M059J (cell line): ENCODE data around the gene KIRREL3. TPM values are rescaled to one million over a fixed set of nuclear protein-coding genes. Genes with fewer than 3 reads are reported as not detected.
A peak's percentile ranks its signal among the peaks of the same experiment; 100 is the strongest.

Source experiments
- DNase-seq: peaks from one replicate; pipeline ENCODE4 v3.0.0-alpha.2; 2012; ENCODE audit warnings: low read depth
- total RNA-seq: library from RNA; depleted of rRNA; stranded (reverse); fragments of >200 nt; shearing (Covaris generic); gene quantifications from 2 replicates; pipeline ENCODE4 v1.2.3, GENCODE V29; 2014

Gene KIRREL3
- total RNA-seq, 1 experiment from 2014 or later, result 9.8 TPM

- DNase-seq, result no peak
Observed at GRCh38 chr11:126742582-126742981, 258.0 kb downstream of the KIRREL3 start.

GRCh38 chr11:126740846-126741245, 259.7 kb downstream of the KIRREL3 start:
- no peak for DNase-seq

GRCh38 chr11:126739499-126740145, 260.9 kb downstream of the KIRREL3 start:
- no peak for DNase-seq

- DNase-seq, result no peak
Observed at GRCh38 chr11:126738295-126739031, 262.1 kb downstream of the KIRREL3 start.

GRCh38 chr11:126736682-126737572, 263.6 kb downstream of the KIRREL3 start:
- DNase-seq, result no peak

- DNase-seq, result no peak
Observed at GRCh38 chr11:126734752-126735151, 265.8 kb downstream of the KIRREL3 start.

GRCh38 chr11:126733685-126734084, 266.9 kb downstream of the KIRREL3 start:
- no peak for DNase-seq

GRCh38 chr11:126732981-126733380, 267.6 kb downstream of the KIRREL3 start:
- no peak for DNase-seq

- no peak for DNase-seq
Observed at GRCh38 chr11:126731576-126732142, 268.9 kb downstream of the KIRREL3 start.

GRCh38 chr11:126727381-126727780, 273.2 kb downstream of the KIRREL3 start:
- no peak for DNase-seq

GRCh38 chr11:126725521-126725920, 275.0 kb downstream of the KIRREL3 start:
- DNase-seq, result no peak

- no peak for DNase-seq
Observed at GRCh38 chr11:126725043-126725442, 275.5 kb downstream of the KIRREL3 start.

GRCh38 chr11:126723665-126724045, 276.9 kb downstream of the KIRREL3 start:
- DNase-seq, result peak; percentile 19

- DNase-seq, result no peak
Observed at GRCh38 chr11:126722956-126723664, 277.5 kb downstream of the KIRREL3 start.

GRCh38 chr11:126722006-126722736, 278.4 kb downstream of the KIRREL3 start:
- no peak for DNase-seq

GRCh38 chr11:126720539-126721235, 279.9 kb downstream of the KIRREL3 start:
- DNase-seq, result no peak

GRCh38 chr11:126719740-126720139, 280.8 kb downstream of the KIRREL3 start:
- DNase-seq, result no peak

- peak; percentile 62 for DNase-seq
Observed at GRCh38 chr11:126718276-126718675, 282.3 kb downstream of the KIRREL3 start.

GRCh38 chr11:126716456-126717083, 284.0 kb downstream of the KIRREL3 start:
- peak; percentile 60 for DNase-seq

GRCh38 chr11:126713806-126714205, 286.8 kb downstream of the KIRREL3 start:
- DNase-seq, result no peak
